ENCODE data around the gene PHF5A. TPM values are rescaled to one million over a fixed set of nuclear protein-coding genes. Genes with fewer than 3 reads are reported as not detected.
A peak's percentile ranks its signal among the peaks of the same experiment; 100 is the strongest.

PHF5A gene
- total RNA-seq, result 10 to 100 TPM; 13.4 to 29.3 (median 20.0) TPM
- 10 to 100 TPM; 40.3 to 49.9 TPM for polyA plus RNA-seq
- long read RNA-seq, donor 1, partial matches to known transcripts, result 0 of 4 reads
- long read RNA-seq, donor 1, other reads (novel, unspliced or antisense), result 3 of 4 reads
- long read RNA-seq, donor 2, transcript PHF5A-201 (4 exons, 1,086 nt), result major isoform, 8 of 10 reads
- long read RNA-seq, donor 2, partial matches to known transcripts, result 0 of 10 reads
- long read RNA-seq, donor 2, other reads (novel, unspliced or antisense), result 2 of 10 reads
- long read RNA-seq, donor 3, partial matches to known transcripts, result 0 of 7 reads
- long read RNA-seq, donor 3, other reads (novel, unspliced or antisense), result 4 of 7 reads

- TF ChIP-seq CTCF (IDR thresholded peaks at IDR 0.05), result no peak
- peak; percentile 58 to 77 for TF ChIP-seq POLR2A (IDR thresholded peaks at IDR 0.05)
Measured at GRCh38 chr22:41468381-41469217, at the start of gene PHF5A, which contains the start of gene ACO2. Gene PHF5A (minus strand): TSS chr22:41468692. CDS start chr22:41468653, 39 bp downstream. Gene ACO2 (plus strand): TSS chr22:41469117. CDS start chr22:41469147, 30 bp downstream.

GRCh38 chr22:41518048-41518347, 49.5 kb upstream of the PHF5A start:
- Histone ChIP-seq H3K9me3 (no peaks in the 10 kb centered on the region), H3K27ac (peak overlapping the region in 9 of 12 donors; percentile 16 to 89 (median 54)), H3K4me1 (peaks cover 0 to 48% (median 19%) of the 10 kb centered on the region in 12 donors), H3K4me3 (no peak overlapping the region), H3K27me3 (no peaks in the 10 kb centered on the region), H3K36me3 (peaks cover 0 to 97% (median 79%) of the 10 kb centered on the region in 9 donors)
- DNase-seq, result no peak
- intact Hi-C loops (cut with DNase I), result loop anchor here in 8 of 10 donors (5.0 kb wide), 3 partner anchors 41 to 116 kb away; no protein-coding TSS in a partner anchor
- no peak for ATAC-seq
- 56 to 67% (median 61%) methylated on average over 7 of the region's 7 CpGs for WGBS, 4 donors
- TF ChIP-seq POLR2A (IDR thresholded peaks at IDR 0.05), result no peak
- TF ChIP-seq CTCF (IDR thresholded peaks at IDR 0.05), result peak in 1 of 12 donors; percentile 4

More at GRCh38 chr22:41468381-41469217, at the start of gene PHF5A, which contains the start of gene ACO2:
- WGBS, 4 donors, result 0 to 1% (median 0%) methylated on average over 27 to 51 of the region's 51 CpGs
- intact Hi-C loops (cut with DNase I), result loop anchor here in 5 of 10 donors (1.0 to 5.0 kb wide), 4 partner anchors 20 to 66 kb away; partner anchors contain the start of gene TOB2 (in 1 of the 5)
- Histone ChIP-seq H3K27ac (peak within 1 kb of the TSS; percentile 91 to 99 (median 97)), H3K9me3 (no peaks in the 10 kb centered on the region), H3K4me1 (peaks cover 0 to 53% (median 34%) of the 10 kb centered on the region in 12 donors), H3K27me3 (no peaks in the 10 kb centered on the region), H3K36me3 (peaks cover 0 to 66% (median 42%) of the 10 kb centered on the region in 9 donors), H3K4me3 (peak within 1 kb of the TSS; percentile 71 to 100 (median 95))
- ATAC-seq, result peak; percentile 95 to 97 (median 97)
- DNase-seq, result peak; percentile 97 to 99 (median 98)

- H3K4me1 ChIP-seq, result peaks cover 0 to 48% (median 18%) of the 10 kb centered on the region in 12 donors
- H3K36me3 ChIP-seq, result peaks cover 0 to 97% (median 82%) of the 10 kb centered on the region in 9 donors
- TF ChIP-seq CTCF (IDR thresholded peaks at IDR 0.05) (peak; percentile 81 to 93 (median 88)), POLR2A (IDR thresholded peaks at IDR 0.05) (no peak)
- DNase-seq (peak in 3 of 5 donors; percentile 63 to 74 (median 70)), ATAC-seq (peak in 3 of 4 donors; percentile 37 to 40 (median 38))
- intact Hi-C loops (cut with DNase I), result loop anchor here in 9 of 10 donors (1.0 to 5.0 kb wide), 5 partner anchors 40 to 115 kb away; no protein-coding TSS in a partner anchor
- no peak overlapping the region for H3K4me3 ChIP-seq
- no peaks in the 10 kb centered on the region for H3K27me3 ChIP-seq
- 46 to 56% (median 53%) methylated on average over 16 to 22 of the region's 22 CpGs for WGBS, 4 donors
- H3K27ac ChIP-seq, result peak overlapping the region in 9 of 12 donors; percentile 16 to 89 (median 54)
- no peaks in the 10 kb centered on the region for H3K9me3 ChIP-seq
Measured at GRCh38 chr22:41517172-41518047, 48.9 kb upstream of the PHF5A start.
